MM.1S (cell line): Measurements from ENCODE around the gene BTNL3.

Source experiments
- CTCF ChIP-seq: fragments of 300-600 bp; sonication (generic); IDR thresholded peaks from 2 replicates; pipeline ENCODE4 v1.5.1; 2016; ENCODE audit warnings: antibody characterized with exemption, low read length, mixed read lengths
- EZH2phosphoT487 ChIP-seq: fragments of 300-600 bp; sonication (generic); IDR thresholded peaks from 2 replicates; pipeline ENCODE4 v1.6.1; 2018; ENCODE audit warnings: antibody characterized with exemption, low read length

DNA sequence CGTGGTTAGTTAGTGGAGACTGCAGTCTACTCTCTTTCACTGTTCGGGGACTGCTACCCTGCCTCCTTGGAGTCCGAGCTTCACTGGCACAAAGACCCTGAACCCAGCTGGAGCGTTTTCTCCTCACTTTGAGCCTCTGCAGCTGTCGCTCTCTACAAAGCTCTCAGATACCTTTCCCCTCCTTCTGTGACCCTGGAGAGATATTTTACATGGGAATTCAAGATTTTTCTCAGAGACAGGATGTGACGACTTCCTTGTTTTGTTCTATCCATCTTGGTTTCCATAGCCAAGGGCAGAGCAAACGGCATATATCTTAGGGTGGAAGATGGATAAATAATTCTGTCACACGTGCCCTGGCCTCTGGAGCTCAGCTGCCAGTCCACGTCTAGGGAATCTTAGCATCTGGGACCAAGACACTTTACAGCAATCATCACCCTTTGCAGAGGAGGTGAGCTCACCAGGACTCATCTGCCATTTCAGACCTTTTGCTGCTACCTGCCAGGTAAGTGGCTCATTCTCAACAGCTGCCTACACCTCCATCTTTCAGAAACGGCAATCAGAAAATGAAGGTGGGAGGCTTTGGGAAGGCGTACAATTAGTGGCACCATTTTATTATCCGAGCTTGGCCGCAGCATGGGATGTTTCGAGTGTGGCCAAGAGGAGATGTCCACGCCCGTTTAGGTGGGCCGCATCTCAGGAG, 51.4 kb downstream of the BTNL3 start, which contains the start of gene BTNL9:
- TF ChIP-seq CTCF: no peak
- TF ChIP-seq EZH2phosphoT487: no peak
